Measurements from ENCODE around the gene DENND1B. TPM values are rescaled to one million over a fixed set of nuclear protein-coding genes. Genes with fewer than 3 reads are reported as not detected.

The DENND1B gene
- total RNA-seq, 3 donors from 2014 or later, result 10.1 to 54.7 (median 29.8) TPM

- intact Hi-C loops (cut with DNase I; ENCODE audit: low total_unique reads), result no loop called here
- no peak for TF ChIP-seq POLR2AphosphoS5 (IDR thresholded peaks at IDR 0.05)
- no peak for TF ChIP-seq POLR2A (IDR thresholded peaks at IDR 0.05)
- no peak for TF ChIP-seq CTCF (IDR thresholded peaks at IDR 0.05)
- no peaks in the 10 kb centered on the region for H3K4me1 ChIP-seq
- H3K27ac ChIP-seq, result no peak overlapping the region
- H3K27me3 ChIP-seq, result no peaks in the 10 kb centered on the region
- no peak for DNase-seq (ENCODE audit: low spot score in 2 of 2)
- no peaks in the 10 kb centered on the region for H3K36me3 ChIP-seq
- H3K9me3 ChIP-seq, result no peaks in the 10 kb centered on the region
- no peak overlapping the region for H3K4me3 ChIP-seq
These were observed 304.9 kb downstream of the DENND1B start for GRCh38 chr1:197470330-197470729.

GRCh38 chr1:197469620-197470210, 305.6 kb downstream of the DENND1B start:
- intact Hi-C loops (cut with DNase I; ENCODE audit: low total_unique reads), result no loop called here
- no peaks in the 10 kb centered on the region for H3K27me3 ChIP-seq

GRCh38 chr1:197468543-197469175, 306.6 kb downstream of the DENND1B start:
- H3K36me3 ChIP-seq, result no peaks in the 10 kb centered on the region
- TF ChIP-seq CTCF (IDR thresholded peaks at IDR 0.05) (no peak), POLR2A (IDR thresholded peaks at IDR 0.05) (no peak), POLR2AphosphoS5 (IDR thresholded peaks at IDR 0.05) (no peak)
- H3K27me3 ChIP-seq, result no peaks in the 10 kb centered on the region
- H3K27ac ChIP-seq, result no peak overlapping the region
- intact Hi-C loops (cut with DNase I; ENCODE audit: low total_unique reads), result no loop called here
- no peaks in the 10 kb centered on the region for H3K4me1 ChIP-seq
- no peaks in the 10 kb centered on the region for H3K9me3 ChIP-seq
- H3K4me3 ChIP-seq, result no peak overlapping the region
- no peak for DNase-seq (ENCODE audit: low spot score in 2 of 2)

More at GRCh38 chr1:197469620-197470210, 305.6 kb downstream of the DENND1B start:
- Histone ChIP-seq H3K4me3 (no peak overlapping the region), H3K9me3 (no peaks in the 10 kb centered on the region), H3K27ac (no peak overlapping the region), H3K36me3 (no peaks in the 10 kb centered on the region), H3K4me1 (no peaks in the 10 kb centered on the region)
- TF ChIP-seq POLR2AphosphoS5 (IDR thresholded peaks at IDR 0.05) (no peak), CTCF (IDR thresholded peaks at IDR 0.05) (no peak), POLR2A (IDR thresholded peaks at IDR 0.05) (no peak)
- DNase-seq (ENCODE audit: low spot score in 2 of 2), result no peak

- Histone ChIP-seq H3K9me3 (no peaks in the 10 kb centered on the region), H3K27ac (no peak overlapping the region), H3K4me1 (no peaks in the 10 kb centered on the region), H3K36me3 (no peaks in the 10 kb centered on the region), H3K27me3 (no peaks in the 10 kb centered on the region), H3K4me3 (no peak overlapping the region)
- intact Hi-C loops (cut with DNase I; ENCODE audit: low total_unique reads), result no loop called here
- no peak for DNase-seq (ENCODE audit: low spot score in 2 of 2)
- no peak for TF ChIP-seq POLR2AphosphoS5 (IDR thresholded peaks at IDR 0.05)
- TF ChIP-seq POLR2A (IDR thresholded peaks at IDR 0.05), result no peak
- no peak for TF ChIP-seq CTCF (IDR thresholded peaks at IDR 0.05)
These were observed 307.4 kb downstream of the DENND1B start for GRCh38 chr1:197467881-197468280.

- H3K4me1 ChIP-seq, result no peaks in the 10 kb centered on the region
- TF ChIP-seq CTCF (IDR thresholded peaks at IDR 0.05) (no peak), POLR2A (IDR thresholded peaks at IDR 0.05) (no peak), POLR2AphosphoS5 (IDR thresholded peaks at IDR 0.05) (no peak)
- H3K27ac ChIP-seq, result no peak overlapping the region
- intact Hi-C loops (cut with DNase I; ENCODE audit: low total_unique reads), result no loop called here
- H3K27me3 ChIP-seq, result no peaks in the 10 kb centered on the region
- H3K9me3 ChIP-seq, result no peaks in the 10 kb centered on the region
- no peak for DNase-seq (ENCODE audit: low spot score in 2 of 2)
- no peaks in the 10 kb centered on the region for H3K36me3 ChIP-seq
- no peak overlapping the region for H3K4me3 ChIP-seq
These were observed 308.5 kb downstream of the DENND1B start for GRCh38 chr1:197466813-197467212.

Data from breast epithelium (tissue), 4 donors.